GM19463 (cell line): Measurements from ENCODE around the gene HOXA13.

Source experiments
- ATAC-seq: cut with Tn5 transposase; IDR thresholded peaks from one replicate; pipeline ENCODE4 v1.9.1; 2021; ENCODE audit warnings: mild to moderate bottlenecking, moderate library complexity; ENCODE audit not compliant: unreplicated experiment

Gene HOXA13

DNA sequence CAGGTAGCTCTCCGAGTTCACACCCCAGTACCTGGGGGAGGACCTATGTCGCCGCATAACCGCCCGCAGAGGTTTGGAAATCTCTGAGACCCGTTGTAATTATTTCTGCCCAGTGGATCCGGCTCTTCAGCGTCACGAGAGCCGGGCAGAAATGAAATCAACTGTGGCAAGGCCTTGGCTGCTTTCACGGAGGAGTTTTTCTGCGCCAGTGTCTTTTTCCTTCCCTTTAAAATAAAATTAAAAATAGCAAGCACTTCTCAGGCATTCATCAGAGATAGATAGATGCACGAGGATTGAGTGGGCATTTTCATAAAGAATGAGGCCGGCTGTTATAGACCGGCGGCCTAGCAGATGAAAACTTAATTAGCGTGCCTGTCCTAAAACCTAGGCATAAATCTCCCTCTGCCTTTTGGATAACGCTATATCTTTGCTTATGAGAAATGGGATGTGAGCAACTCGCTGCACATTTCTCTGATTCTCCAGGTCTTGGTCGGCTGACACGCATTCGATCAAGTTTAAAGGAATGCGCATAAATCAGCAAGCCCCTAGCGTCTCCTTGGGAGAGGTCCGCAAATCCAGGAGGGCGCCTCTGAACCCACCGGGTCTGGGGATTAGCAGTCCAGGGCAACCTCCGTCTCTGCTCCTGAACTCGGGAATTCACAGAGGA is 6.4 kb downstream of the HOXA13 start:
- ATAC-seq = no peak

GRCh38 chr7:27192546-27193334 is 7.2 kb downstream of the HOXA13 start:
- no peak for ATAC-seq

GRCh38 chr7:27191833-27192545 is 7.9 kb downstream of the HOXA13 start:
- ATAC-seq = no peak

DNA sequence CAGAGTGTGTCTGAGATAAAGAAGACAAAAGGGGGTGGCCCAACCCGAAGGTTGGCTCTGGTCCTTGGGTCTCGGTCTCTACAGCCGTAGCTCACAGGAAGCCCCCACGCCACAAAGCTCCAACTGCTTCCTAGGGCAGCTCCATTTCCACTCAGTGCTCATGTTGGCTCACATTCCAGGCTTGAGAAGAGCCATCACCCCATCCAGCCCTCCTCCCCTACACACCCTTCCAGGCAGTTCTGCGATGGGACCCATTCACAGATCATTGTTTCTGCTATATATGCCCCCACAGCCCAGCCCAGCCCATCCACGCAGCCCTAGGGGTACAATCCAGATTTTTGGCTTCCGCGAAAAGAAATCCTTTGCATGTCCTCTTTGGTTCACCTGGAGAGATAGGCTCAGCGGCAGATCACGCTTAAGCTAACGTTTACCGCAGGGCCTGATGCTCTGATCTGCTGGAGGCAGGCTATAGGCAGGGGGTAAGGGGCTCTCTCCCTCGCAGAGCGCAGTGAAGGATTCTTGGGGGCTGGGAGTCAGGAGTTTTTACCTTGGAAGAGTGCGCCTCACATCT is 8.6 kb downstream of the HOXA13 start:
- no peak for ATAC-seq

- ATAC-seq = no peak
Measured at GRCh38 chr7:27189997-27190748, 9.7 kb downstream of the HOXA13 start.

DNA sequence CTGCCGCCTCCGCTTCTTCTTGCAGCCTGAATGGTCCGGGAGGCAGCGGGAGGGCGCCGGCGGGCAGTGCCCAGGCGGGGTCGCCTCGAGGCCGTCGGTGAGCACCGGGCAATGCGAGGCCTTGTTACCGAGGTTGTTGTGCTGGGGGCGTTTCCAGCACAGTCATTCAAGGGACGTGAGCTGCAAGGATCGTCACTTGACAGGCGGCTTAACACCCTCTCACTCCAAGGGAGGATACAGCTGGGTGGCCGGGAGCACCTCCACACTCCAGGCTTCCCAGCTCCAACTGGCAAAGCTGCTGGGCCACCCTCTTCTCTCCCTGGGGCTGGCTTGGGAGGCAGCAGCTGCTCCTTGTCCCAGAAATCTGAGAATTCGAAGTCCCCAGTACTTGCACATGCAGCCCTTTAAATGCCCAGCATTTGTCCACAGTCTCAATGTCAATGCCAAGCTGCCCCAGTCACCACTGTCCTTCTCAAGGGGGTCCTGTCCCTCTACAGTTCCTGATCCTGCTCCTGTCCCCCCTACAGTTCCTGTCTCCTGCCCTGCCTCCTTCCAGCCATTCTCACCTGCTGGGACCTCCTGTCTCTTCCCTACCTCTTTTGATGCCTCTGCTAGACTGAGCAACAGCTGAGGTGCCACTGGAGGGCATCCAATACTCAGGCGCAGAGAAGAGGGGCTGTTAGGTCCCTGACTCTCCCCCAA is 10.4 kb downstream of the HOXA13 start:
- no peak for ATAC-seq

- no peak for ATAC-seq
Measured at GRCh38 chr7:27188386-27189294, 11.3 kb downstream of the HOXA13 start.

DNA sequence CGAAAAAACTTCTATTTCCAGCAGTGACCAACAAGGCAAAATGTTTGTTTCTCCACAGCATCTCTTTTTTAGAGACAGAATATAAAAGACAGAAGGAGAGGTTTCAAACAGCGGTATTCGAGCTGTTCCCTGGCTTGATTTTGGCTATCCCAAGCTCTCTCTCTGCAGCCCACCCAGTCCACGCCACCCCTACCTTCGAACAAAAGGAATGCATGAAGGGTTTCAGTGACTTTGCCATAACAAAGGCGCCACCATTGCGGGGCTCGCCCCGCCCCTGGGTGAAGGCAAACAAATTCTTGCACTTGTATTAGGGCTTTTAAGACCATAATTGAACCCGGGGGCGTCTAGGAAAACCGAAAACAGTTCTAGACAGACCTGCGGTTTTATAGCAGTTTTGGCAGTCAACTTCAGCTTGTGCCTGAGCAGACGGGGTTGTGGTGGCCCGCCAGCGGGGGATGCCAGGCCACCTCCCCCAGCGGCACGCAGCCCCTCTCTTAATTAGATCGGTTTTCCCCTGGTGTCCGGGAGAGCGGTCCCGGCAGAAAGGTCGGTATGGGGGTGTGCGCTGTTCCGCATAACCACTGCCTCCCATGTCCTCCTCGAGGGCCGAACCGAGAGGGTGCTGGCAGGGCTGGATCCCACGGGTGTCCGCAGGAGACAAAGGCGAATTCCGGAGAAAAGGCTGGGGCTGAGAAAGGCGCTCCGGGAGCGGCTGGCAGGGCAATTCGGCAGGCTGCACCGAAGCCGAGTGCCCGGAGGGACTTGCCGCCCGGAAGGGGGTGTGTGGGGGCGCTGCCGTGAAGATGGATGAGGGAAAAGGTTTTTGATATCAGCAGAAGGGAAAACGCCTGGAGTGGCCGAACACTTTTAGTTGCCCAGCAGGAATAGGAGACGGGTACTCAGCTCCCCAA is 12.2 kb downstream of the HOXA13 start:
- no peak for ATAC-seq

- ATAC-seq = no peak
Measured at GRCh38 chr7:27186668-27187474, 13.0 kb downstream of the HOXA13 start.

GRCh38 chr7:27185854-27186667 is 13.8 kb downstream of the HOXA13 start:
- ATAC-seq = no peak

DNA sequence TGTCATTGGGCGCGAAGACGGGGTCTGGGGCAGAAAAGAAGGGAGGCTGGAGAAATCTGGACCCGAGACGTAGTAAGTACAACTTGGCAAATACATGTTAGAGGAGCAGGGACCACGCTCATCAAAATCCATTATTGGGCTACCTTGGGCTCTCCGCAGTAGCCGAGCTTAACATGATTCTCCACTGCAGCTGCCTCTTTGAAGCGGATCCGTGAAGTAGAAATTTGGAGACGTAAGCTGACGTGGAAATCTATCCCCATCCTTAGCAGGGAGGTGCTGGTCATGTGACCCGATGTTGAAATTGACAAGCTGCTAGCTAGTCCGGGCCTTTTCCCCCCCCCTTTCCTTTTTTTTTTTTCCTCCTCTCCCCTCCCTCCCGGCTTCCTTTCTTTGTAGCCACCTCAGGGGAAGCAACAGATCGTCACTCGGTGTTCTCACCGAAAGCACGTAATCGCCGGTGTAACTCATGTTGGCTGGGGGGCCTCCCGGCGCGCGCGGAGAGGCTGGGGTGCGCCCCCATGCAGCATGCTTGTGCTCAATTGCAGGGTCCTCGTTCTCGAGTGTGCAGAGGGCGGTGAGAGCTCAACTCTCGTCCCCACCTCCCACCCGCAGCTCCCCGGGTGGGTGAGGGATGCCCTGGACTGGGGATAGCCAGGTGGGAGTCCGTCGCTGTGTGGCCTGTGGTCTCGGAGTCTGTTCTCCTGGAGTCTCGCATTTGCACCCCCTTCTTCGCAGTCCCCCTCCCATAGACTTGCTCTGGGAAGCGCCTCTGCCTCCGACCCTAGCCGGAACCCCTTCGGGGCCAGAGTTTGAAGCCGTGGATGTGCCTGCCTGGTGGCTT is 14.7 kb downstream of the HOXA13 start, which contains the start of gene HOXA11:
Gene HOXA11 (minus strand): TSS at position 220 of the 841 bp plus-strand sequence. CDS start 88 bp downstream, at position 132.
- ATAC-seq = no peak

- ATAC-seq = no peak
Measured at GRCh38 chr7:27184337-27185012, 15.4 kb downstream of the HOXA13 start.

- ATAC-seq = no peak
Measured at GRCh38 chr7:27183682-27184336, 16.1 kb downstream of the HOXA13 start.
